SK-N-SH (cell line): Measurements from ENCODE around the gene LONRF2. TPM values are rescaled to one million over a fixed set of nuclear protein-coding genes. Genes with fewer than 3 reads are reported as not detected.

Experiments used
- CTCF ChIA-PET: fragments of 300-600, 350-600 bp; formaldehyde crosslinking; extraction: SDS; loops from one replicate; lab custom pipeline; 2021; lab: Yijun Ruan, JAX
- POLR2A ChIA-PET: fragments of 350-600 bp; sonication (Branson Sonifier 250); formaldehyde crosslinking; extraction: SDS; loops from one replicate; lab custom pipeline; 2020; ENCODE audit warnings: antibody characterized with exemption, inconsistent platforms; lab: Yijun Ruan, JAX
- DNase-seq: peaks from one replicate; pipeline ENCODE4 v3.0.0; 2012
- H2AFZ ChIP-seq: fragments of 200-600 bp; sonication (generic); 2 replicates; pipeline ENCODE4 v1.8.1; 2016; ENCODE audit warnings: antibody characterized with exemption, mild to moderate bottlenecking, low read depth
- H3F3A ChIP-seq: fragments of 200-600 bp; sonication (generic); replicated peaks from 2 replicates; pipeline ENCODE3; 2016; ENCODE audit warnings: antibody characterized with exemption, mild to moderate bottlenecking; ENCODE audit not compliant: insufficient read depth
- H3K27ac ChIP-seq, 2 experiments: fragments of 200-500 bp in 1 of 2; fragments of 200-600 bp in 1 of 2; sonication (Bioruptor generic) in 1 of 2; sonication (generic), shearing (Covaris generic) in 1 of 2; 2 replicates each; pipeline versions ENCODE4 v1.5.1 to v1.6.1; 2014 to 2016; ENCODE audit warnings: low read depth in 2 of 2, inconsistent platforms in 1 of 2, low read length in 1 of 2, mild to moderate bottlenecking in 1 of 2, mixed read lengths in 1 of 2
- H3K27me3 ChIP-seq: fragments of 200-600 bp; sonication (generic), shearing (Covaris generic); 2 replicates; pipeline ENCODE4 v1.6.1; 2016; ENCODE audit warnings: mixed run types; ENCODE audit not compliant: insufficient read depth
- H3K36me3 ChIP-seq, 2 experiments: fragments of 200-500 bp in 1 of 2; fragments of 200-600 bp in 1 of 2; sonication (Bioruptor generic) in 1 of 2; sonication (generic) in 1 of 2; replicated peaks in 1 of 2; 2 replicates each; pipeline versions ENCODE3 to v1.5.1; 2014 to 2016; ENCODE audit warnings: low read length in 1 of 2, mild to moderate bottlenecking in 1 of 2; ENCODE audit not compliant: insufficient read depth in 2 of 2, control insufficient read depth in 1 of 2
- H3K4me1 ChIP-seq, 2 experiments: fragments of 200-500 bp in 1 of 2; fragments of 200-600 bp in 1 of 2; sonication (Bioruptor generic) in 1 of 2; sonication (generic), shearing (Covaris generic) in 1 of 2; 2 replicates each; pipeline versions ENCODE4 v1.5.1 to v1.6.1; 2014 to 2016; ENCODE audit warnings: low read depth in 1 of 2, low read length in 1 of 2, mixed run types in 1 of 2; ENCODE audit not compliant: insufficient read depth in 2 of 2, control insufficient read depth in 1 of 2
- H3K4me2 ChIP-seq: fragments of 200-600 bp; sonication (generic), shearing (Covaris generic); 2 replicates; pipeline ENCODE4 v1.6.1; 2017; ENCODE audit warnings: mixed run types
- H3K4me3 ChIP-seq, 2 experiments: fragments of 200-500 bp in 1 of 2; fragments of 200-600 bp in 1 of 2; sonication (Bioruptor generic) in 1 of 2; sonication (generic), shearing (Covaris generic) in 1 of 2; 2 replicates each; pipeline versions ENCODE4 v1.5.1 to v1.8.1; 2014 to 2016; ENCODE audit warnings: low read depth in 2 of 2, inconsistent platforms in 1 of 2, low read length in 1 of 2, mild to moderate bottlenecking in 1 of 2, mixed read lengths in 1 of 2, moderate library complexity in 1 of 2
- H3K79me2 ChIP-seq: fragments of 200-600 bp; sonication (generic); 2 replicates; pipeline ENCODE4 v1.8.1; 2017; ENCODE audit warnings: mild to moderate bottlenecking; ENCODE audit not compliant: insufficient read depth
- H3K9ac ChIP-seq: fragments of 200-600 bp; sonication (generic); 2 replicates; pipeline ENCODE4 v1.6.1; 2017; ENCODE audit warnings: mixed run types
- H3K9me2 ChIP-seq: fragments of 200-600 bp; sonication (generic); 2 replicates; pipeline ENCODE4 v1.6.1; 2017; ENCODE audit warnings: mixed run types
- H3K9me3 ChIP-seq: fragments of 200-600 bp; sonication (generic); 2 replicates; pipeline ENCODE4 v1.6.1; 2017; ENCODE audit warnings: mixed run types, mild to moderate bottlenecking, moderate library complexity
- H4K20me1 ChIP-seq: fragments of 200-600 bp; sonication (generic); 2 replicates; pipeline ENCODE4 v1.6.1; 2017; ENCODE audit warnings: mild to moderate bottlenecking, mixed run types; ENCODE audit not compliant: insufficient read depth
- EP300 ChIP-seq, 2 experiments: IDR thresholded peaks; 2 replicates each; pipeline versions ENCODE4 v1.4.0 to v1.6.1; 2012; ENCODE audit warnings: borderline replicate concordance in 1 of 2, low read depth in 1 of 2, low read length in 1 of 2
- FOSL2 ChIP-seq: IDR thresholded peaks from 2 replicates; pipeline ENCODE4 v1.4.0; 2012; ENCODE audit warnings: low read depth, mild to moderate bottlenecking, moderate library complexity, borderline replicate concordance
- NRF1 ChIP-seq: IDR thresholded peaks from 2 replicates; pipeline ENCODE4 v1.6.1; 2012; ENCODE audit warnings: low read depth, mild to moderate bottlenecking, low read length
- REST ChIP-seq: IDR thresholded peaks from 2 replicates; pipeline ENCODE4 v1.6.1; 2012; ENCODE audit warnings: mild to moderate bottlenecking, low read depth, low read length, moderate library complexity
- RXRA ChIP-seq: IDR thresholded peaks from 2 replicates; pipeline ENCODE4 v1.4.0; 2012; ENCODE audit warnings: low read depth, mild to moderate bottlenecking, borderline replicate concordance
- SIN3A ChIP-seq: IDR thresholded peaks from 2 replicates; pipeline ENCODE4 v1.6.1; 2012; ENCODE audit warnings: low read depth, mild to moderate bottlenecking, low read length, moderate library complexity, borderline replicate concordance
- SMC3 ChIP-seq: IDR thresholded peaks from 2 replicates; pipeline ENCODE4 v1.6.1; 2012; ENCODE audit warnings: low read depth, low read length, improper control_type of control experiment
- TAF1 ChIP-seq: IDR thresholded peaks from 2 replicates; pipeline ENCODE4 v1.6.1; 2012; ENCODE audit warnings: low read depth, mild to moderate bottlenecking, low read length, moderate library complexity, borderline replicate concordance
- YY1 ChIP-seq: IDR thresholded peaks from 2 replicates; pipeline ENCODE4 v1.4.0; 2012; ENCODE audit warnings: low read depth, mild to moderate bottlenecking
- ZBTB33 ChIP-seq: IDR thresholded peaks from 2 replicates; pipeline ENCODE4 v1.4.0; 2012; ENCODE audit warnings: low read depth, borderline replicate concordance
- WGBS: methylation state at CpG from one replicate; pipeline ENCODE4 v1.1.6; 2017; ENCODE audit warnings: low lambda C conversion rate; 5-methylcytosine and 5-hydroxymethylcytosine counted together
- polyA plus RNA-seq, 3 experiments: library from polyadenylated mRNA; depleted of rRNA; stranded (reverse); fragments of >200 nt; gene quantifications; 2 replicates each; pipeline ENCODE4 v1.2.3, GENCODE V29; 2012

Gene LONRF2
- polyA plus RNA-seq, 1 of the 3 experiments (the other 2 are of a cell fraction), result 2.0 TPM

GRCh38 chr2:100242891-100243619, 79.2 kb downstream of the LONRF2 start (continued):
- TF ChIP-seq ZBTB33 (no peak), EP300 (IDR thresholded peaks at IDR 0.05; ENCODE audit: borderline replicate concordance in 1 of 2, low read depth in 1 of 2, low read length in 1 of 2) (no peak), SMC3 (peak; percentile 98), TAF1 (no peak), YY1 (no peak), RXRA (no peak), SIN3A (no peak), NRF1 (peak; percentile 27; the same call in 1 of the 2 replicates), FOSL2 (no peak)
- TF ChIP-seq, all 33 proteins: peak for 6

DNA sequence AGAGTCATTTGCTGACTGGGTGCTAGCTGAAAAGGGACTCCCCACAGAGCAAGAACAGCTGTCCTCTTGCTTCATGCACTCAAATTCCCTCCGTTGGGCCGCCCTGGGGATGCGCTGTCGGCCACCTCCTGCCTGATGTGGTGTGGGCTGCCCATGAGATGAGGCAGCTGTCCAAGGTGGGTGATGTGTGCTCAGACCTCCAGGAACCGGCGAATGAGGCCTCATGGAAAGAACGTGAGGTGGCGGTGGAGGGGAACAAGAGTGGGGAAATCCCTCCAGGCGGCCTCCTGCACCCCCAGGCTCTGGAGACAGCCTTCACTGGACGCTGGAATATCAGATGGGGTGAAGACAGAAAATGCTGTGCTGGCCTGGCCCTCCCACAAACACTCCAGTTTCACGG, 79.8 kb downstream of the LONRF2 start:
- CTCF ChIA-PET, result interaction anchor here (0.6 to 3.2 kb wide), 16 partner anchors 9 to 684 kb away, joined by 3 to 25 read pairs (median 4); no protein-coding TSS in a partner anchor
- H3K27ac ChIP-seq, result no peak overlapping the region
- POLR2A ChIA-PET, result no interaction called here

More for the DNA sequence above, 79.8 kb downstream of the LONRF2 start:
- WGBS, result 72% methylated on average over 9 of the region's 11 CpGs
- Histone ChIP-seq H3K9ac (no peak overlapping the region), H3K9me3 (no peaks in the 10 kb centered on the region), H3F3A (no peaks in the 10 kb centered on the region), H3K4me2 (no peak overlapping the region), H3K4me3 (no peak overlapping the region), H3K36me3 (no peaks in the 10 kb centered on the region), H3K79me2 (no peaks in the 10 kb centered on the region), H3K27me3 (no peaks in the 10 kb centered on the region), H3K4me1 (peaks cover 0 to 16% of the 10 kb centered on the region in 2 experiments; a peak in 1 of 4 replicates), H3K9me2 (no peaks in the 10 kb centered on the region), H4K20me1 (no peaks in the 10 kb centered on the region), H2AFZ (no peak overlapping the region)
- TF ChIP-seq REST (peak; percentile 64; the same call in 1 of the 2 replicates), ZBTB33 (no peak)
- no peak for DNase-seq
